ENCODE results near the gene DBP.

GRCh38 chr19:48636859-48637448 lies at the start of gene DBP:
- no peak for TF ChIP-seq POLR2A (IDR thresholded peaks at IDR 0.05; ENCODE audit: low read depth, low read length)
- no peak for TF ChIP-seq TAF1 (IDR thresholded peaks at IDR 0.05; ENCODE audit: low read depth, low read length)
